Measurements from ENCODE around the gene TFPI2.

The TFPI2 gene

GRCh38 chr7:93843260-93843659 is 47.3 kb downstream of the TFPI2 start:
- no peak overlapping the region for H3K4me3 ChIP-seq (ENCODE audit: low read length)
- peak; percentile 14 for DNase-seq (ENCODE audit: low read depth)
- TF ChIP-seq CTCF (conservative IDR thresholded peaks at IDR 0.05; ENCODE audit: low read depth, low read length): no peak

GRCh38 chr7:93838966-93839365 is 51.6 kb downstream of the TFPI2 start:
- TF ChIP-seq CTCF (conservative IDR thresholded peaks at IDR 0.05; ENCODE audit: low read depth, low read length): no peak
- DNase-seq (ENCODE audit: low read depth): no peak
- H3K4me3 ChIP-seq (ENCODE audit: low read length): no peak overlapping the region

- no peak overlapping the region for H3K4me3 ChIP-seq (ENCODE audit: low read length)
- no peak for TF ChIP-seq CTCF (conservative IDR thresholded peaks at IDR 0.05; ENCODE audit: low read depth, low read length)
- no peak for DNase-seq (ENCODE audit: low read depth)
Measured at GRCh38 chr7:93837245-93837644, 53.3 kb downstream of the TFPI2 start.

GRCh38 chr7:93836116-93836515 is 54.4 kb downstream of the TFPI2 start:
- no peak for DNase-seq (ENCODE audit: low read depth)
- TF ChIP-seq CTCF (conservative IDR thresholded peaks at IDR 0.05; ENCODE audit: low read depth, low read length): no peak
- H3K4me3 ChIP-seq (ENCODE audit: low read length): no peak overlapping the region

GRCh38 chr7:93835702-93836101 is 54.9 kb downstream of the TFPI2 start:
- TF ChIP-seq CTCF (conservative IDR thresholded peaks at IDR 0.05; ENCODE audit: low read depth, low read length): no peak
- DNase-seq (ENCODE audit: low read depth): no peak
- no peak overlapping the region for H3K4me3 ChIP-seq (ENCODE audit: low read length)

All from retinal pigment epithelial cell (primary cell).